HG02870 (cell line): ENCODE measurements around the gene DNMBP.
"Not testable (repeated sequence)": the region's sequence is repeated elsewhere in the genome, so short reads cannot be mapped to it uniquely, and the experiment has no call there.

ENCODE experiments used
- ATAC-seq: cut with Tn5 transposase; IDR thresholded peaks from one replicate; pipeline ENCODE4 v1.9.1; 2021; ENCODE audit warnings: mild to moderate bottlenecking, moderate library complexity; ENCODE audit not compliant: unreplicated experiment

Gene DNMBP

GRCh38 chr10:99870123-99870730 is 139.5 kb downstream of the DNMBP start:
- peak; percentile 61 for ATAC-seq

- ATAC-seq, result no peak
Measured at GRCh38 chr10:99869581-99870122, 140.1 kb downstream of the DNMBP start.

- not testable (repeated sequence) for ATAC-seq
Measured at GRCh38 chr10:99867250-99867649, 142.5 kb downstream of the DNMBP start.

- not testable (repeated sequence) for ATAC-seq
Measured at GRCh38 chr10:99863535-99864240, 146.1 kb downstream of the DNMBP start.

GRCh38 chr10:99860466-99860865 is 149.3 kb downstream of the DNMBP start:
- no peak for ATAC-seq

- no peak for ATAC-seq
Measured at GRCh38 chr10:99859585-99859984, 150.2 kb downstream of the DNMBP start.

GRCh38 chr10:99858849-99859248 is 150.9 kb downstream of the DNMBP start:
- no peak for ATAC-seq

- ATAC-seq, result no peak
Measured at GRCh38 chr10:99855479-99856071, 154.2 kb downstream of the DNMBP start.

- no peak for ATAC-seq
Measured at GRCh38 chr10:99854860-99855259, 154.9 kb downstream of the DNMBP start.

GRCh38 chr10:99853655-99854054 is 156.1 kb downstream of the DNMBP start:
- ATAC-seq, result no peak

GRCh38 chr10:99852481-99853213 is 157.1 kb downstream of the DNMBP start:
- no peak for ATAC-seq

- ATAC-seq, result no peak
Measured at GRCh38 chr10:99851825-99852224, 157.9 kb downstream of the DNMBP start.

GRCh38 chr10:99850767-99851340 is 158.9 kb downstream of the DNMBP start:
- no peak for ATAC-seq

GRCh38 chr10:99850021-99850766 is 159.6 kb downstream of the DNMBP start:
- no peak for ATAC-seq

GRCh38 chr10:99849536-99849935 is 160.2 kb downstream of the DNMBP start:
- no peak for ATAC-seq

GRCh38 chr10:99849057-99849456 is 160.7 kb downstream of the DNMBP start:
- no peak for ATAC-seq

- no peak for ATAC-seq
Measured at GRCh38 chr10:99845837-99846382, 163.8 kb downstream of the DNMBP start.

GRCh38 chr10:99844433-99844955 is 165.3 kb downstream of the DNMBP start:
- no peak for ATAC-seq

- no peak for ATAC-seq
Measured at GRCh38 chr10:99843310-99843709, 166.4 kb downstream of the DNMBP start.

- ATAC-seq, result no peak
Measured at GRCh38 chr10:99841746-99842145, 168.0 kb downstream of the DNMBP start.
